Measurements from ENCODE around the gene LGALS9.
"Not testable (repeated sequence)": the region's sequence is repeated elsewhere in the genome, so short reads cannot be mapped to it uniquely, and the experiment has no call there.

Gene LGALS9

GRCh38 chr17:27640790-27641189 lies 9.8 kb downstream of the LGALS9 start:
- in situ Hi-C loops (cut with HindIII; ENCODE audit: low sequenced_read_pairs): no loop called here
- no peak for DNase-seq (ENCODE audit: low read depth, low spot score)
- H3K4me3 ChIP-seq (ENCODE audit: low read depth, low read length): no peak overlapping the region
- no peak for TF ChIP-seq CTCF (IDR thresholded peaks at IDR 0.05; ENCODE audit: low read depth, low read length)

- H3K4me3 ChIP-seq (ENCODE audit: low read depth, low read length): no peak overlapping the region
- in situ Hi-C loops (cut with HindIII; ENCODE audit: low sequenced_read_pairs): no loop called here
- TF ChIP-seq CTCF (IDR thresholded peaks at IDR 0.05; ENCODE audit: low read depth, low read length): no peak
- no peak for DNase-seq (ENCODE audit: low read depth, low spot score)
Observed at GRCh38 chr17:27644586-27644985, 13.6 kb downstream of the LGALS9 start.

GRCh38 chr17:27645621-27646020 lies 14.6 kb downstream of the LGALS9 start:
- H3K4me3 ChIP-seq (ENCODE audit: low read depth, low read length); DNase-seq (ENCODE audit: low read depth, low spot score); in situ Hi-C loops (cut with HindIII; ENCODE audit: low sequenced_read_pairs): not testable (repeated sequence)

- DNase-seq (ENCODE audit: low read depth, low spot score): no peak
- H3K4me3 ChIP-seq (ENCODE audit: low read depth, low read length): no peak overlapping the region
- in situ Hi-C loops (cut with HindIII; ENCODE audit: low sequenced_read_pairs): no loop called here
- TF ChIP-seq CTCF (IDR thresholded peaks at IDR 0.05; ENCODE audit: low read depth, low read length): no peak
Observed at GRCh38 chr17:27646232-27646631, 15.2 kb downstream of the LGALS9 start.

- in situ Hi-C loops (cut with HindIII; ENCODE audit: low sequenced_read_pairs): no loop called here
Observed at GRCh38 chr17:27647765-27648164, 16.8 kb downstream of the LGALS9 start.

GRCh38 chr17:27649111-27649571 lies 18.2 kb downstream of the LGALS9 start:
- DNase-seq (ENCODE audit: low read depth, low spot score); in situ Hi-C loops (cut with HindIII; ENCODE audit: low sequenced_read_pairs); H3K4me3 ChIP-seq (ENCODE audit: low read depth, low read length): not testable (repeated sequence)

More at GRCh38 chr17:27647765-27648164, 16.8 kb downstream of the LGALS9 start:
- no peak for DNase-seq (ENCODE audit: low read depth, low spot score)
- no peak overlapping the region for H3K4me3 ChIP-seq (ENCODE audit: low read depth, low read length)
- no peak for TF ChIP-seq CTCF (IDR thresholded peaks at IDR 0.05; ENCODE audit: low read depth, low read length)

- in situ Hi-C loops (cut with HindIII; ENCODE audit: low sequenced_read_pairs): no loop called here
- TF ChIP-seq CTCF (IDR thresholded peaks at IDR 0.05; ENCODE audit: low read depth, low read length): no peak
- no peak overlapping the region for H3K4me3 ChIP-seq (ENCODE audit: low read depth, low read length)
- no peak for DNase-seq (ENCODE audit: low read depth, low spot score)
Observed at GRCh38 chr17:27649929-27650328, 18.9 kb downstream of the LGALS9 start.

- no peak for TF ChIP-seq CTCF (IDR thresholded peaks at IDR 0.05; ENCODE audit: low read depth, low read length)
- in situ Hi-C loops (cut with HindIII; ENCODE audit: low sequenced_read_pairs): no loop called here
- no peak for DNase-seq (ENCODE audit: low read depth, low spot score)
- H3K4me3 ChIP-seq (ENCODE audit: low read depth, low read length): no peak overlapping the region
Observed at GRCh38 chr17:27650836-27651235, 19.8 kb downstream of the LGALS9 start.
